GM13976 (cell line): ENCODE results near the gene DDX23.
"Not testable (repeated sequence)": the region's sequence is repeated elsewhere in the genome, so short reads cannot be mapped to it uniquely, and the experiment has no call there.

Experiments used
- DNase-seq: peaks from one replicate; pipeline ENCODE4 v3.0.0; 2012; ENCODE audit warnings: low spot score
- in situ Hi-C: fragments of 300-500 bp; cut with MboI; formaldehyde crosslinking; loops from one replicate; pipeline ENCODE4 v1.12.0; 2022; ENCODE audit warnings: low sequenced_read_pairs, mixed read lengths, inconsistent platforms; ENCODE audit not compliant: unreplicated experiment
- TF ChIP-seq, protein P1 (sequence below): IDR thresholded peaks from 2 replicates; pipeline ENCODE4 v1.5.1; 2012; ENCODE audit warnings: borderline replicate concordance, mild to moderate bottlenecking; ENCODE audit not compliant: insufficient read depth; ENCODE audit errors: extremely low read depth, missing control alignments, control extremely low read depth

DDX23 gene

DNA sequence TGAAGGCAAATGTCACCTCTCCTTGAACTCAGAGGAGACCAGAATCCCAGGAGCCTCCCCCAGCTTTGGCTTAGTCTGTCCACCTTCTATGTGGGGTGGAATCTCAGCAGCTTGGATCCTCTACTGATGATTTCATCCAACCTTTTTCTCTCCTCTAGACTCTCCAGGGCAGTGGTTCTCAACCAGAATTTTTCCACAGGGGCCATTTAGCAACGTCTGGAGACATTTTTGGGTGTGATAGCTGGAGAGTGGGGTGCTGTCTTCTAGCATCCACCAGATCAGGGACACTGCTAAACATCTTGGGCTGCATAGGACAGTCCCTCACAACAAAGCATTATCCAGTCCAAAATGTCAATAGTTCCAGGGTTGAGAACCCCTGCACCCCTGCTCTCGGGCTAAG lies 4.4 kb upstream of the DDX23 start:
- TF ChIP-seq, protein P1, sequence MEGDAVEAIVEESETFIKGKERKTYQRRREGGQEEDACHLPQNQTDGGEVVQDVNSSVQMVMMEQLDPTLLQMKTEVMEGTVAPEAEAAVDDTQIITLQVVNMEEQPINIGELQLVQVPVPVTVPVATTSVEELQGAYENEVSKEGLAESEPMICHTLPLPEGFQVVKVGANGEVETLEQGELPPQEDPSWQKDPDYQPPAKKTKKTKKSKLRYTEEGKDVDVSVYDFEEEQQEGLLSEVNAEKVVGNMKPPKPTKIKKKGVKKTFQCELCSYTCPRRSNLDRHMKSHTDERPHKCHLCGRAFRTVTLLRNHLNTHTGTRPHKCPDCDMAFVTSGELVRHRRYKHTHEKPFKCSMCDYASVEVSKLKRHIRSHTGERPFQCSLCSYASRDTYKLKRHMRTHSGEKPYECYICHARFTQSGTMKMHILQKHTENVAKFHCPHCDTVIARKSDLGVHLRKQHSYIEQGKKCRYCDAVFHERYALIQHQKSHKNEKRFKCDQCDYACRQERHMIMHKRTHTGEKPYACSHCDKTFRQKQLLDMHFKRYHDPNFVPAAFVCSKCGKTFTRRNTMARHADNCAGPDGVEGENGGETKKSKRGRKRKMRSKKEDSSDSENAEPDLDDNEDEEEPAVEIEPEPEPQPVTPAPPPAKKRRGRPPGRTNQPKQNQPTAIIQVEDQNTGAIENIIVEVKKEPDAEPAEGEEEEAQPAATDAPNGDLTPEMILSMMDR = no peak
- in situ Hi-C loops = no loop called here
- DNase-seq = no peak

DNA sequence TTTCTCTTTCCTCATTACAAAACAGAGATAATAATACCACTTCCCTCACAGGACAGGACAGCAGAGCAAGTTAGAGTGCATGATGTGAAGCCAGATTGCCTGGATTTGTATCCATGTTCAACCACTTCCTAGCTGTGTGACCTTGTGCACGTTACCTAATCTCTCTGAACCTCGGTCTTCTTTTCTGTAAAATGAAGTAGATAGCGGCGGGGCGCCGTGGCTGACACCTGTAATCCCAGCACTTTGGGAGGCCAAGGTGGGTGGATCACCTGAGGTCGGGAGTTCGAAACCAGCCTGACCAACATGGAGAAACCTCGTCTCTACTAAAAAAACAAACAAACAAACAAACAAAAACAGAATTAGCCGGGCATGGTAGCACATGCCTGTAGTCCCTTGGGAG lies 3.0 kb upstream of the DDX23 start:
- in situ Hi-C loops, DNase-seq: not testable (repeated sequence)

DNA sequence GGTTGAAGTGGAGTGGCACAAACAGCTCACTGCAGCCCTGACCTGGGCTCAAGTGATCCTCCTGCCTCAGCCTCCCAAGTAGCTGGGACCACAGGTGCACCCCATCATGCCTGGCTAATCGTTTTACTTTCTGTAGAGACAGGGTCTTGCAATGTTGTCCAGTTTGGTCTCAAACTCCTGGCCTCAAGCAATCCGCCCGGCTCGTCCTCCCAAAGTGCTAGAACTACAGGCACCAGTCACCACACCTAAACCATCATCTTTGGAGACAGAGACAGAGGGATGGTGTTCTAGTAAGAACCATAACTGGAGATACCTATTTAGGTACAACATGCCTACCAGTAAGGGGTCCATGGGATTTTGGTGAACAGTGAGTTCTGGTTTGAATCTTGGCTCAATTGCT lies 2.5 kb upstream of the DDX23 start:
- no peak for DNase-seq
- in situ Hi-C loops = no loop called here

DNA sequence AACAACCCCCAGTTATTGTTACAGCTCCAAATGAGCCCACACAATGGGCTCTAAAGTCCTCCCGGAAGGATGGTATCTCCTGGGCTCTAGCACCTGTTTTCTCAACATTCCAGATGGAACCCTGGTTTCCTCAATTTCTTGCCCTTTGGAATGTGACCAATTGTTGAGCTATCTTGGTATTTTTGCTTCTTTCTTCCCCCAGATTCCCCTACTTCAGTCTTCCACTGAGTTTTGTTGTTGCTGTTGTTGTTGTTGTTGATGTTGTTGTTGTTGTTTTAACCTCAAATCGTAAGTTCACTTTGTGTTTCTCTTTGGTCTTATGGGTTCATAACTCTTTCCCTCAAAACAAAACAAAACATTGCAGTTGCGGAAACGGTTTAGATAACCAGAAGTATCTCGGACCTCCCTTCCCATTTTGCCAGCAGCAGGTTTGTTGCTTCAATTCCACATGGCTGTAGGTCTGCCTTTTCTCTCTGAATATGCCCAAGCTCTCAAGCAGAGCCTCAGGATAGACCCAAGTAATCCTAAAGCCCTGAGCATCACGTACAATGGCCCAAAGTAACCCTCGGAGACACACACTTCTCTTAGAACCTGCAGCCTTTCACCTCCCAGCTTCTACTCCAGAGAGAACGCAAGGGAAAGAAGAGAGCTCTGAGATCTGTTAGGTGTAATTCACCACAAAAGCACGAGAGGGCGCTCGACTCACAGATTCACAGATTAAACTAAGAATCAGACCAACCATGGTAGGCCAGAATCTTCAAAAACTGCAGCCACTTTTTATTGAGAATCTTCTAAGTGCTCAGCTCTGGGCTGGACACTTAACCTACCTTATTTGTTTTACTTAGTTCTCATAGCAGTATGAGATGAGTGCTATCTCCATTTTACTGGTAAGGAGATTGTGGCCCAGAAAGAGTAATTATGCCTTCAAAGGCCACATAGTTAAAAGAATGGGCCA lies 1.0 kb upstream of the DDX23 start:
- TF ChIP-seq, protein P1 = peak; percentile 80
- DNase-seq = peak; percentile 81
- in situ Hi-C loops = no loop called here

More for the DNA sequence above, 2.5 kb upstream of the DDX23 start:
- TF ChIP-seq, protein P1 = no peak

DNA sequence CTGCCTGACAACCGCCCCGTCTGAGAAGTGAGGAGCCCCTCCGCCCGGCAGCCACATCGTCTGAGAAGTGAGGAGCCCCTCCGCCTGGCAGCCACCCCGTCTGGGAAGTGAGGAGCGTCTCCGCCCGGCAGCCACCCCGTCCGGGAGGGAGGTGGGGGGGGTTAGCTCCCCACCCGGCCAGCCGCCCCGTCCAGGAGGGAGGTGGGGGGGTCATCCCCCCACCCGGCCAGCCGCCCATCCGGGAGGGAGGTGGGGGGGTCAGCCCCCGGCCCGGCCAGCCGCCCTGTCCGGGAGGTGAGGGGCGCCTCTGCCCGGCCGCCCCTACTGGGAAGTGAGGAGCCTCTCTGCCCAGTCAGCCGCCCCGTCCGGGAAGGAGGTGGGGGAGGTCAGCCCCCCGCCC lies 9.9 kb downstream of the DDX23 start:
- in situ Hi-C loops, DNase-seq: not testable (repeated sequence)

DNA sequence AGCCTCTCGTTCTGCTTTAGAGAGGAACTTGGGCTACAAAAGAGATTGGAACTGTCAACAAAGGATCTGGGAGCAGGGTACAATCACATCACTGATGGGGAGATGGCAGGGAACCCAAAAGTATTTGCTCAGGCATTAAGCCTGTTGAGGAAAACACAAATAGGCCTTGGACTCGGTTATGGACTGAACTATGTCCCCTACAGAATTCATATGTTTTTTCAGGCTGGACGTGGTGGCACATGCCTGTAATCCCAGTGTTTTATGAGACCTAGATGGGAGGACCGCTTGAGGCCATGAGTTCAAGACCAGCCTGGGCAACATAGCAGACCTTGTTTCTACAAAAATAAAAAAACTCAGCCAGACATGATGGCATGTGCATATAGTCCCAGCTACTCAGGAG lies 13.9 kb downstream of the DDX23 start:
- TF ChIP-seq, protein P1 = no peak
- in situ Hi-C loops = no loop called here
- no peak for DNase-seq

DNA sequence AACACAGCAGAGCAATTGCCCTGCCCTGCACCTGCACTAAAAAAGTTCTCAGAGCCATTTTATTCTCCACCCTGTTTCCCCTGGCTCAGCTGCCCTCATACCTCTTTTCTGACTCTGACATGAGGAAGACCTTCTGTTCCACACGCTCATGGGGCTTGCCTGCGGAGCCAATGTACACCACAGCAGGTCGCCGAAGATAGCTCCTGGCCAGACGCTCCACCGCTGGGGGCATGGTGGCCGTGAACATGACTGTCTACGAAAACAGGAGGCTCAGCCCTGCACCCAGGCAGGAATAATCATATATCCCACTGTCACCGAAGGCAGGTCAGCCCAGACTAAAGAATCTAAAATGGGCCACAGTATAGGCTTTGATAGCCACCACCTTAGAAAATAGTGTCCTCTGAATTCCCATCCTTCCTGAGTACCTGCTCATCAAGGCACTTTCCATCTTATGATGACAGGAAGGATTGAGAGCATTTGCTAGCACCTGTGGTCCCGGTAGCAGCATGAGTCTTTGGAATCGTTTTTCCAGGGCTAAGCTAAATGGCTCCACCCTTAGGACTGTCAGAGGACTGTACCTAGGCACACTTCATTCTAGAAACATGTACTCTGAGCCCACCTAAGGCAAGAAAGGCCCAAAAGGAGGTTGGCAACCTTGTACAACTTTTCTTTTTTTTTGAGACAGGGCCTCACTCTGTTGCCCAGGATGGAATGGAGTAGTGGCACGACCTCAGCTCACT lies 19.5 kb downstream of the DDX23 start:
- TF ChIP-seq, protein P1 = no peak
- no peak for DNase-seq
- in situ Hi-C loops = no loop called here
